CD4-positive, alpha-beta T cell treated with Interleukin-12 subunit alpha and Interleukin-12 subunit beta, for 1 hour (primary cell): ENCODE results near the gene MTCL1.

Source experiments
- DNase-seq: peaks from one replicate; pipeline ENCODE4 v3.0.0-alpha.2; 2020

The MTCL1 gene

DNA sequence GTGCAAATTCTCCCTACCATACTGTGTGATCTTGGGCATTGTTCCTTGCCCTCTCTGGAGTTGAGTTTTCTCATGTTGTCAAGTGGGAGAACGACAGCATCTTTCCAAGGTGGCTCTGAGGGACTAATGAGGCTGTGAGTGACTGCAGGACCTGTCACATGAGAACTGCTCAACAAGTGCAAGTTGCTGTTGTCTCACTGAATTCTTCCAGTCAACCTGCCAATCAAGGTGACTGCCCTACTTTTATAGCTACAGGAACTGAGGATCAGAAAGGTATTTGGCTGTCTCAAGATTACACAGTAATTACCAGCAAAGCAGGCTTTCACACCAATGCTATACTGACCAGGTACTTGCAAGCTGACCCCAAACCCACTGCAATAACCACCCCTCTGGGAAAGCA is 137.6 kb downstream of the MTCL1 start:
- no peak for DNase-seq

GRCh38 chr18:8844721-8845148 is 139.4 kb downstream of the MTCL1 start:
- DNase-seq, result no peak

GRCh38 chr18:8845506-8845905 is 140.2 kb downstream of the MTCL1 start:
- DNase-seq, result no peak

GRCh38 chr18:8847066-8847755 is 141.9 kb downstream of the MTCL1 start:
- no peak for DNase-seq

DNA sequence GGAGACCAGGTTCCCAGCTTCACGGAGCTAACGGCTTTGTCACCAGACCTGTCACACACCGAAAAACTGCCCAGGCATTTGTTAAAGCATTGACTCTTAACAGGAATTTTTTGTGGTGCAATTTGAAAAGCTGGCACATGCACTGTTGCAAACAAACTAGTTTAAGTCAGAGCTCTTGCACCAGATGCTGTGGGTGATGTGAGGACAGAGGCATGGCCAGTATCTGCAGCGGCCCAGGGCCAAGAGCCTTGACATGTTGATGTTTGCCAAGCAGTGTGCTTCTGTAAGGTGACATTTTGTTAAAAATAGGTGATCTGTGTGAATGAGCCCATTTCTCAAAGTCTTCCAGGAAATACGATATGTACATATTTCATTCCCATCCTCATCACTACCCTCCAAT is 142.5 kb downstream of the MTCL1 start:
- no peak for DNase-seq

- no peak for DNase-seq
These were observed 143.2 kb downstream of the MTCL1 start for GRCh38 chr18:8848541-8848940.

- DNase-seq, result no peak
These were observed 144.3 kb downstream of the MTCL1 start for GRCh38 chr18:8849696-8850095.

DNA sequence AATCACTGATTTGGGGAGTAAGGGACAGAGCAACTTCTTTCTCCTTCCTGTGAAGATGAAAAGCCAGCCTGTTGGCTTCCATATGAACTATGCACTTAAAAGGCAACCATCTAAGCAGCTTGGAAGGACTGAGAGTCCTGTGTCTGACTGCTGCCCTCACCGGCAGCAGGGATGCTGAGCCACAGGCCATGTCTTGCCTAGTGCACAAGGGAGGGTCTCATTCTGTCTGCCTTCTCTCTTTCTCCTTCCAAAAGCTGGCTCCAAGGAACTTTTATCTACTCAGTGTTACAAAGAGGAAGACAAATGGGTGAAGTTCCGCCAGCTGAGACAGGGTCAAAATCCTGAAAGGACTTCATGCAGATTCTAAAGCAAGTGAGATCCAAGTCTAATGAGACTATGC is 146.3 kb downstream of the MTCL1 start:
- DNase-seq, result no peak

DNA sequence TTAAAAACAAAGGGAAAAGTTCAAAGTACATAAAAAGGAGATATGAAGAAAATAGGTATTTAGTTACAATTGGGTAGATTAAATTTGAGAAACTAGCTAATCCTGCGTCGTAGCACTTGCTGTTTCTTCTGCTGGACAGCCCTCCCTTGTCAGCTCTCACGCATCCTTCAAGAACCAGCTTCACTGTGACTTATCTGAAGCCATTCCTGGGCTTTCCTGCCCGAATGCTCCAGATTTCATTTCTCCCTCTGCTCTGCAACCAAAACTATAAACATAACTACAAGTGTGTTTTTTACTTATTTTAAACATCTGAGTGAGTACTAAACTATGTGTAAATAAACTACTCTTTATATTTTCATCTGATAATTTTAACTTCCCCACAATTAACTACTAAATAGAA is 149.2 kb downstream of the MTCL1 start:
- DNase-seq, result no peak

DNA sequence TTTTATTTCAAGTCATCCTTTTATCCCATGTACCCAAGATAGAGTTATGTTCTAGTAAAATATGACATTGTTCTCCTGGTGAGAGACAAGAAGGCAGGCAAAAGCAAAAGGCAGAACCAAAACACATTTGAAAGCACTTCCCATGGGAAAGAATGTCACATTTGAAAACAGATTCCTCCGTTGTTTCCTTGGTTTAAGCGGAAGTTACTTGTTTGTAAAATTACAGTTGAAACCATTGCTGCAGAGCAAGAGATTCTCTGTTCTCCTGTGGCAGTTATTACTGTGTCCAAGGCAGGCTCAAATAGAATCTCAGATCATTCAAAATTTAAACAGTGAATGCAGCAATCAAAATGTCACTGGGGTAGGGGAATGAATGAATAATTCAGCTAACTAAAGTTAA is 149.6 kb downstream of the MTCL1 start:
- DNase-seq, result no peak

GRCh38 chr18:8856212-8856611 is 150.9 kb downstream of the MTCL1 start:
- DNase-seq, result no peak

- DNase-seq, result no peak
These were observed 151.5 kb downstream of the MTCL1 start for GRCh38 chr18:8856769-8857393.

DNA sequence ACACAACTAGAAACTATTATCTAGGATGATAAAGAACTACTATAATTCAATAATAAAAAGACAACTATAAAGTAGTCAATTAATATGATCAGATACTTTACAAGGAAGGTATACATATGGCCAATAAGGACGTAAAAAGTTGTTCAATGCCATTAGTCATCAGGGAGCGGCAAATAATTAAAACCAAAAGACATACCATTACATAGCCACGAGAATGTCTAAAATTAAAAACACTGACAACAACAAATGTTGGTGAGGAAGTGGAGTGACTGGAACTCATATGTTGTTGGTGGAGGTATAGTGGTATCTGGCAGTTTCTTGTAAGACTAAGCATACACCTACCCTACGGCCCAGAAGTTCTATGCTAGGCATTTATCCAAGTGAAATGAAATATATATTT is 152.4 kb downstream of the MTCL1 start:
- DNase-seq, result no peak

DNA sequence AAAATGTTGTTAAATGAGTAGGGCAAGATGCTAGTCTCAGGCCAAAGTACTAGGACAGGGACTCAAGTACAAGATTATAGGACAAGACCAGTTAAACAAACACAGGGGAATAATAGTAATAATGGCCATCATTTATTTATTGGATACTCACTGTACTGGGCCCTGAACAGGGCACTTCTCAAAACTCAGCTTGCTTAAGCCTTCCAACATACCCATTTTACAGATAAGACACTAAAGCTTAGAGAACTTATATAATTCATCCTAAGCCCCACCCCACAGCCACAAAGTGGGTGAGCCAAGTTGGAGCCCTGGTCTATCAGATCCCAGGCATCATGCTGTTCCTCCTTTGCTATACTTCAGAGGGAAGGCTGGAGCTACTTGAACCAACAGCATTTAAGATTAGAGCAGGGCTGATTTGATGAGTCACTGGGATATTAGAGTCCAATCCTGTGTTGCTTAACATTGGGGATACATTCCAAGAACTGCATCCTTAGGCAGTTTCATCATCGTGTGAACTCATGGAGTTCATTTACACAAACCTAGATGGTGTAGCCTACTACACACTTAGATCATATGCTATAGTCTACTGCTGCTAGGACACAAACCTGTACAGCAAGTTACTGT is 153.6 kb downstream of the MTCL1 start:
- DNase-seq, result no peak

- DNase-seq, result no peak
These were observed 155.7 kb downstream of the MTCL1 start for GRCh38 chr18:8860845-8861642.

DNA sequence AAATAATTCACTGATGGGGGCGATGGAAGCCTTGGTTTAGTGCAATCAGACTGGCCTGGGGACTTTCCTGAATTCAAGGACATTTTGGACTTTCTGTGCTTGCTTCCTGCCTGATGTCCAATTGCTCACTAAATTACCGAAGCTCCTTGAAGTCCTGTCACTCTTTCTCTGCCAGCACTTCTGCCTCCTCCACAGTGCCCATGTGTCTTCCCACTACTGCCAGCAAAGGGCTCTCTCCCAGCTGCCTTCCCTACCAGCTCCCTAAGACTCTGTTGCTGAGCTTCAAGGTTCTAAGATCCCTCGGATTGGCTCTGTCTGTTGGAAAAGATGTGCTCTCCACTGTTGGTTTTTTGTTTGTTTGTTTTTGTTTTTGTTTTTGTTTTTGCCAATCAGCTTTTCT is 158.1 kb downstream of the MTCL1 start:
- DNase-seq, result no peak

DNA sequence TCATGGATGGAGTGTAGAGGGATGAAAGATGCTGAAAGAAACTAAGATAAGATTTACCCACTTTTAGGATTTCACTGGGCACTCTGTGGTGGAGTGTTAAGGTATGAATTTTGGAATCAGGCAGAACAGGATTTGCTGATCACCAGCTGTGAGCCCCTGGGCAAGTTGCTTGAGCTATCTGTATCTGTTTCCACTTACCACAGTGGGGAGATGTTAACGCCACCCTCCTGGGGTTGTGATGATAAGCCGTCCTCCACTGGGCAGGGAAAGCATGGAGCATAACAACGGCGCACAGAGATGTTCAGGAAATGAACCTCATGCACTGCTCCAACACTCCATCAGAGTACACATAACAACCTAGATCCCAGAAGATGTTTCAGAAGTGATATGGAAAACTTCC is 160.6 kb downstream of the MTCL1 start:
- no peak for DNase-seq

DNA sequence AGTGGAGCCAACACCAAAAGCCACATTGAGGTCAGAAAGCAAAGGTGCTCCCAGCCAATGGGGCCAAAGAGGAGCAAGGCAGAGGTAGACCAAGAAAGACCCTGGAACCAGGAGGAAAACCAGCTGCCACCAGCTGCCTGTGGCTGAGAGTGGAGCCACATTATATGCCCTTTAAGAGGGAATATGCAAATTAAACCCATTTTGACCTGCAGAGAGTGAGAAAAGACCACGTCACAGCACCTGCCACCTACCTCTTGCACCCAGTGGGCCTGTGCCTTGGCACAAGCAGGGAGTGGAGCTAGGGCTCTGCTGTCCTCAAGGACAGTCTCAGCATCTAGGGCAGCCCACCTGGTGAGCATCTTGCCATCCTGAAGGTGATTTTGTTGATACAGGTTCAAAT is 161.3 kb downstream of the MTCL1 start:
- DNase-seq, result no peak

- DNase-seq, result no peak
These were observed 162.9 kb downstream of the MTCL1 start for GRCh38 chr18:8868276-8868675.

DNA sequence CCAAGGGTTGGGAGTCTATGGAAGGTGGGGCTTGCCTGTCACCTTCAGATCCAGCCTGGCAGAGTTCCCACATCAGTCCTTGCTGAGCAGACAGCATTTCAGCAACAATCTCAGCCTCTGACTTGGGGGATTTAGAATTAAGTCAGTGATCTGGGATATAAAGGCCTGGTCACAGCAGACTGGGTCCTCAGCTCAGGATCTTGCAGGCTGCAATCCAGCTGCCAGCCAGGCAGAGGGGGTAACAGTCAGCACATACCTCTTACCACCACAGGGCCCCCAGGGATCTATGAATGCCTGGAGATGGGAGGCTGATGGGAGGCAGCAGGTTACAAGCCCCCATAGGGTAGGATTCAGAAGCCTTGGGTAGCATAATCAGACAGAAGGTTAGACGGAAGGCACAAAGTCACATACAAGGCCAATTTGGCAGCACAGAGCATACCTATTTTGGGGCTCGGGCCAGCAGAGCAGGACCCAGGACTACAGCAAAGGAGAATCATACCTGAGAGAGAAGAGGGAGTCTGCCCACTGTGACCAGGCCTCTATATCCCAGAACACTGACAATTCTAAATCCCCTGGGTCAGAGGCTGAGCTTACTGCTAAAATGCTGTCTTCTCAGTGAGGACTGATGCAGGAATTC is 163.5 kb downstream of the MTCL1 start:
- no peak for DNase-seq

DNA sequence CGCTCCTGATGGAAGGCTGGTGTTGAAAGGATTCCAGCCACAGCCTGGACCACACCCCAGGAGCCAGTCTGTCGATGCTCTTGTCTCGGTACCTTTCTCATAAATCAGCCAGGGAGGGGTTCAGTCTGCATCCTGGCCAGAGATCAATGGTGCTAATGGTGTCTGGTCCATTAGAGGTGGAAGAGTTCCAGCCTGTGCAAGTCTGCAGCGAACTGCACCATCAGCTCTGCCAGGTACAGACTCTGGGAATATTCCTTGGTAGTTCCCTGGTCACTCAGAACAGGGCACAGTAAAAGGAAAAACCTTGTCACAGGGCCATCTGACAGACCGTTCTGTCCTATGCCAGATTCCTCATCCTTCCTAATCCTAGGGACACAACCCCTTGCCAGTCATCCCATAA is 164.3 kb downstream of the MTCL1 start:
- DNase-seq, result no peak

DNA sequence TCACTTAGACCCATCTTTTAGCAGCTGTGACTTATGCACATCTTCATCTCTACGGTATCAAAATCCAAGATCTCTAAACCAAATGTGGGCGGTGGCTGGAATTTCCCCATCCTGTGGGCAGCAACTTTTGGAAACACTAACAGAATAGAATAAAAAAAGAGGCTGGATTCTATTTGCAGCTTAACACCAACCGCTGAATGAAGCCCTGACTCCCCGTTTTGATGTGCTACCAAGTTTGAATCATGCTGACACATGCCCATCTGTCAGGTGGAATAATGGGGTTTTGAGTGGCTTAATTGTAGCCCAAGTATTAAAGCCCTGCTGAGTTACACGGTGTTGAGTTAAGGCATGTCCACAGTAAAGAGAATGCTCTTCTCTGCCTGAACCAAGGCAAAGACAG is 165.2 kb downstream of the MTCL1 start:
- DNase-seq, result no peak

GRCh38 chr18:8871489-8871888 is 166.1 kb downstream of the MTCL1 start:
- DNase-seq, result no peak
